Peyer's patch (tissue), 4 donors: ENCODE measurements around the gene BCAS3. TPM values are rescaled to one million over a fixed set of nuclear protein-coding genes. Genes with fewer than 3 reads are reported as not detected.

Source experiments
- DNase-seq, 3 donors: peaks; one replicate each; pipeline ENCODE4 v3.0.0-alpha.2; 2017 to 2019
- H3K27ac ChIP-seq, 4 donors: fragments of 200-600 bp; sonication (generic); one replicate each; pipeline ENCODE4 v1.5.1; 2016 to 2019
- H3K27me3 ChIP-seq, 2 donors: fragments of 200-600 bp; sonication (generic); one replicate each; pipeline ENCODE4 v1.5.1; 2019
- H3K36me3 ChIP-seq, 3 donors: fragments of 200-600 bp; sonication (generic); one replicate each; pipeline ENCODE4 v1.5.1; 2016 to 2019
- H3K4me1 ChIP-seq, 4 donors: fragments of 200-600 bp; sonication (generic); one replicate each; pipeline ENCODE4 v1.5.1; 2016 to 2019
- H3K4me3 ChIP-seq, 4 donors: fragments of 200-600 bp; sonication (generic); 1 replicate in 3 of 4; 2 replicates in 1 of 4; pipeline ENCODE4 v1.5.1; 2016 to 2019; ENCODE audit warnings: mild to moderate bottlenecking in 1 of 4
- H3K9me3 ChIP-seq, 4 donors: fragments of 200-600 bp; sonication (generic); one replicate each; pipeline ENCODE4 v1.5.1; 2016 to 2019; ENCODE audit warnings: mild to moderate bottlenecking in 1 of 4
- POLR2A ChIP-seq, 2 donors: fragments of 450-650 bp; IDR thresholded peaks; one replicate each; pipeline ENCODE4 v1.5.1; 2017; ENCODE audit warnings: antibody characterized with exemption in 2 of 2, mild to moderate bottlenecking in 2 of 2, moderate library complexity in 2 of 2
- total RNA-seq, 4 donors: library from RNA; depleted of rRNA; stranded (reverse); fragments of >200 nt; gene quantifications; one replicate each; pipeline ENCODE4 v1.1.0, GENCODE V29; 2016
- TF ChIP-seq, protein P1 (sequence below), 6 experiments: fragments of 450-650 bp in 4 of 6; fragments of 200-600 bp in 2 of 6; sonication (generic) in 1 of 6; IDR thresholded peaks; one replicate each; pipeline ENCODE4 v1.5.1; 2017 to 2019; ENCODE audit warnings: antibody characterized with exemption in 6 of 6, mild to moderate bottlenecking in 3 of 6, moderate library complexity in 1 of 6

The BCAS3 gene
- total RNA-seq, 4 donors from 2014 or later: 25.7 to 109 (median 57.1) TPM

DNA sequence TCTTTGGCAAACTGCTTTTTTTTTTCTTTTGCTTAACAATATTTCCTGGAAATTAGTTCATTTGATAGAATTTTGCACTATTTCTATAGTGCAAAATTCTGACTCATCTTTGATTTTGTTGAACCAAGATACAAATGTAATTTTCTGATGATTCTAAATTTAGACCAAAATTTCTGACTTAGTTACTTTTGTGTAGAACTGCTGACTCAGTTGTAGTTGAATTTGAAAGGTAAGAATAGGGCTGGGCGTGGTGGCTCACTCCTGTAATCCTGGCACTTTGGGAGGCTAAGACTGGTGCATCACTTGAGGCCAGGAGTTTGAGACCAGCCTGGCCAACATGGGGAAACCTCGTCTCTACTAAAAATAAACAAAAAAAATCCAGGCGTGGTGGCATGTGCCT, 223.0 kb downstream of the BCAS3 start:
- H3K27me3 ChIP-seq: no peaks in the 10 kb centered on the region
- no peak for DNase-seq
- H3K9me3 ChIP-seq: no peaks in the 10 kb centered on the region
- TF ChIP-seq, protein P1, sequence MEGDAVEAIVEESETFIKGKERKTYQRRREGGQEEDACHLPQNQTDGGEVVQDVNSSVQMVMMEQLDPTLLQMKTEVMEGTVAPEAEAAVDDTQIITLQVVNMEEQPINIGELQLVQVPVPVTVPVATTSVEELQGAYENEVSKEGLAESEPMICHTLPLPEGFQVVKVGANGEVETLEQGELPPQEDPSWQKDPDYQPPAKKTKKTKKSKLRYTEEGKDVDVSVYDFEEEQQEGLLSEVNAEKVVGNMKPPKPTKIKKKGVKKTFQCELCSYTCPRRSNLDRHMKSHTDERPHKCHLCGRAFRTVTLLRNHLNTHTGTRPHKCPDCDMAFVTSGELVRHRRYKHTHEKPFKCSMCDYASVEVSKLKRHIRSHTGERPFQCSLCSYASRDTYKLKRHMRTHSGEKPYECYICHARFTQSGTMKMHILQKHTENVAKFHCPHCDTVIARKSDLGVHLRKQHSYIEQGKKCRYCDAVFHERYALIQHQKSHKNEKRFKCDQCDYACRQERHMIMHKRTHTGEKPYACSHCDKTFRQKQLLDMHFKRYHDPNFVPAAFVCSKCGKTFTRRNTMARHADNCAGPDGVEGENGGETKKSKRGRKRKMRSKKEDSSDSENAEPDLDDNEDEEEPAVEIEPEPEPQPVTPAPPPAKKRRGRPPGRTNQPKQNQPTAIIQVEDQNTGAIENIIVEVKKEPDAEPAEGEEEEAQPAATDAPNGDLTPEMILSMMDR (IDR thresholded peaks at IDR 0.05): no peak
- TF ChIP-seq POLR2A (IDR thresholded peaks at IDR 0.05): no peak
- H3K4me3 ChIP-seq: no peak overlapping the region
- no peak overlapping the region for H3K27ac ChIP-seq
- no peaks in the 10 kb centered on the region for H3K36me3 ChIP-seq
- no peaks in the 10 kb centered on the region for H3K4me1 ChIP-seq

DNA sequence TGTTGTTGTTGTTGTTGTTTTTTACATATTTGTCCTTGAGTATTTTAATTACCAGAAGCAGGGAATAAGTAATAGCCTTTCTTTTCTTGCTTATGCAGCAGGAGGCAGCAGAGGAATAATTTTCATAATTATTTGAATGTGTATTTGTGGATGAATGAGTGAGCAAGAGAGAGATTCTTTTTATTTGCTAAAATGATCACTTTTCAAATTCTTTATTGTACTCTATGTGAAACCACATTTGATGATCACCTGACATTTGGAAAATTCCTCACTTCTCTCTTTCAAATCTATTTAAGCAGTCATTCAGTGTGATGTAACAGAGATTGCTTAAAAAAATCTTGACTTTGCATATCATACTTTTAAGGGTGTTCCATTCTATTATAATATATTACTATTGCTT, 223.6 kb downstream of the BCAS3 start:
- Histone ChIP-seq H3K4me3 (no peak overlapping the region), H3K27ac (no peak overlapping the region), H3K9me3 (no peaks in the 10 kb centered on the region), H3K27me3 (no peaks in the 10 kb centered on the region), H3K36me3 (no peaks in the 10 kb centered on the region), H3K4me1 (no peaks in the 10 kb centered on the region)
- TF ChIP-seq, protein P1 (IDR thresholded peaks at IDR 0.05): no peak
- no peak for TF ChIP-seq POLR2A (IDR thresholded peaks at IDR 0.05)
- no peak for DNase-seq

- Histone ChIP-seq H3K9me3 (no peaks in the 10 kb centered on the region), H3K27ac (no peak overlapping the region), H3K27me3 (no peaks in the 10 kb centered on the region), H3K4me1 (no peaks in the 10 kb centered on the region), H3K36me3 (no peaks in the 10 kb centered on the region), H3K4me3 (no peak overlapping the region)
- no peak for DNase-seq
- TF ChIP-seq POLR2A (IDR thresholded peaks at IDR 0.05): no peak
- TF ChIP-seq, protein P1 (IDR thresholded peaks at IDR 0.05): no peak
Observed at GRCh38 chr17:60901806-60902205, 224.2 kb downstream of the BCAS3 start.

- Histone ChIP-seq H3K4me3 (no peak overlapping the region), H3K36me3 (no peaks in the 10 kb centered on the region), H3K27me3 (no peaks in the 10 kb centered on the region), H3K4me1 (no peaks in the 10 kb centered on the region), H3K9me3 (no peaks in the 10 kb centered on the region), H3K27ac (peak overlapping the region in 1 of 4 donors; percentile 0)
- no peak for DNase-seq
- no peak for TF ChIP-seq POLR2A (IDR thresholded peaks at IDR 0.05)
- TF ChIP-seq, protein P1 (IDR thresholded peaks at IDR 0.05): no peak
Observed at GRCh38 chr17:60902399-60902798, 224.7 kb downstream of the BCAS3 start.

DNA sequence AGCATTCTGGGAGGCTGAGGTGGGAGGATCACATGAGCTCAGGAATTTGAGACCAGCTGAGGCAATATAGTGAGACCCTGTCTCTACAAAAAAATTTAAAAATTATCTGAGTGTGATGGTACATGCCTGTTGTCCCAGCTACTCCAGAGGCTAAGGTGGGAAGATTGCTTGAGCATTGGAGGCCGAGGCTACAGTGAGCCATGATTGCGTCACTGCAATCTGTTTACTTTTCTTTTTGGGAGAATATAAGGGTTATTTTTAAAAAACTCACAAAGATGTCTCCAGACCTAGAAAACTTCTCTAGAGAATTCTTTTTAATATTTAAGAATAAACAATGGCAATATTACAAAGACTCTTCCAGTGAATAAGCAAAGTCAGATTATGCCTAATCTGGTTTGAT, 226.9 kb downstream of the BCAS3 start:
- no peaks in the 10 kb centered on the region for H3K27me3 ChIP-seq
- no peaks in the 10 kb centered on the region for H3K4me1 ChIP-seq
- no peak overlapping the region for H3K4me3 ChIP-seq
- no peaks in the 10 kb centered on the region for H3K9me3 ChIP-seq
- H3K36me3 ChIP-seq: no peaks in the 10 kb centered on the region
- TF ChIP-seq, protein P1 (IDR thresholded peaks at IDR 0.05): no peak
- no peak overlapping the region for H3K27ac ChIP-seq
- no peak for DNase-seq

GRCh38 chr17:60905709-60906108, 228.1 kb downstream of the BCAS3 start:
- no peak overlapping the region for H3K4me3 ChIP-seq
- H3K4me1 ChIP-seq: no peaks in the 10 kb centered on the region
- no peaks in the 10 kb centered on the region for H3K9me3 ChIP-seq
- no peaks in the 10 kb centered on the region for H3K27me3 ChIP-seq
- no peaks in the 10 kb centered on the region for H3K36me3 ChIP-seq
- H3K27ac ChIP-seq: no peak overlapping the region
- TF ChIP-seq POLR2A (IDR thresholded peaks at IDR 0.05): no peak
- DNase-seq: no peak
